Ectodermal cell (in vitro differentiated cells): ENCODE measurements around the gene DZIP1L.

Source experiments
- H3K27ac ChIP-seq: 2 replicates; pipeline ENCODE4 v1.7.0; 2013; ENCODE audit warnings: mild to moderate bottlenecking, low read depth, low read length; ENCODE audit not compliant: insufficient read depth, poor library complexity, severe bottlenecking
- H3K27me3 ChIP-seq: 2 replicates; pipeline ENCODE4 v1.7.0; 2013; ENCODE audit warnings: mild to moderate bottlenecking, low read length; ENCODE audit not compliant: insufficient read depth, control insufficient read depth, poor library complexity, severe bottlenecking
- H3K36me3 ChIP-seq: one replicate; pipeline ENCODE4 v1.7.0; 2013; ENCODE audit warnings: low read length; ENCODE audit not compliant: control insufficient read depth, insufficient read depth
- H3K4me1 ChIP-seq: one replicate; pipeline ENCODE4 v1.7.0; 2013; ENCODE audit warnings: low read length; ENCODE audit not compliant: control insufficient read depth, insufficient read depth
- H3K4me3 ChIP-seq: 2 replicates; pipeline ENCODE4 v1.7.0; 2013; ENCODE audit warnings: low read depth, low read length, control low read depth; ENCODE audit not compliant: insufficient read depth
- H3K9me3 ChIP-seq: 2 replicates; pipeline ENCODE4 v1.7.0; 2013; ENCODE audit warnings: mild to moderate bottlenecking, low read length, moderate library complexity; ENCODE audit not compliant: control insufficient read depth
- WGBS, 2 experiments: methylation state at CpG; one replicate each; pipeline ENCODE4 v1.1.7; 2013; ENCODE audit warnings: missing lambda C conversion rate in 2 of 2; 5-methylcytosine and 5-hydroxymethylcytosine counted together

The DZIP1L gene

DNA sequence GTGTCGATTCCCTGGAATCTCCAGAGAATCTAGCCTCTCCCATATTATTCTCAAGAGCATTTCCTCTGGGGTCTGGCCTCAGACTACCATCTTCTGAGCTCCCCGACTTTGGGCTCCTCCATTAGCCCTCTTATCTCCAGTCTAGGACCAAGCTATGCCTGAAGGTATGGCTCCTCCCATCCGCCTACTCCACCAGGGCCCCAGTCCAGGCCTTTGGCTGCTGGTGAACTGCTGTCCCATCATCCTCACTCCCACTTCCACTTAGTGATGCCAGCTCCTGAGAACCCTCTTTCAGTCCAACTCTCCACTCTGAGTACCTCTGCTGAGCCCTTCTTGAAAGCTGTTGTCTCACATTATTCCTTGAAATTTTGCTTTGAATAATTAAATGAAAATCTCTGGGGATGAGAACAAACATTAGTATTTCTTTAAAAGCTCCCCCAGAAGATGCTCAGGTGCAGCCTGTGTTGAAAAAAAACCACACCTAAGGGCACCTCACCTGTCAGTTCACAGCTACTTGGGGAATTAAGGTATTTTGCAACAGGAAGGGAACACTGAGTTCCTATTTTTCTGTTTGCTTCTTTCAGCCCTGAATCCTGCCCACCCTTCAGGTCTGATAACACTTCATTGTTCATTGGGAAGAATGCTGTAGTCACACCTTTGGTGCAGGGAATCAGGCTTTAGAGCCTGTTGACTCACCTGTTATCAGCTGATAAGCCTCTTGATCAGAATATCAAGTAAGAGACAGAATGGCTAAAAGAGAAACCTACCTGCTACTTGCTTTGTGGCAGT is 95.9 kb downstream of the DZIP1L start:
- no peaks in the 10 kb centered on the region for H3K9me3 ChIP-seq
- H3K4me1 ChIP-seq = no peaks in the 10 kb centered on the region
- WGBS, 2 experiments = 91 to 94% methylated on average over 3 of the region's 3 CpGs
- H3K4me3 ChIP-seq = no peak overlapping the region
- H3K36me3 ChIP-seq = no peaks in the 10 kb centered on the region
- no peaks in the 10 kb centered on the region for H3K27me3 ChIP-seq
- H3K27ac ChIP-seq = no peak overlapping the region

DNA sequence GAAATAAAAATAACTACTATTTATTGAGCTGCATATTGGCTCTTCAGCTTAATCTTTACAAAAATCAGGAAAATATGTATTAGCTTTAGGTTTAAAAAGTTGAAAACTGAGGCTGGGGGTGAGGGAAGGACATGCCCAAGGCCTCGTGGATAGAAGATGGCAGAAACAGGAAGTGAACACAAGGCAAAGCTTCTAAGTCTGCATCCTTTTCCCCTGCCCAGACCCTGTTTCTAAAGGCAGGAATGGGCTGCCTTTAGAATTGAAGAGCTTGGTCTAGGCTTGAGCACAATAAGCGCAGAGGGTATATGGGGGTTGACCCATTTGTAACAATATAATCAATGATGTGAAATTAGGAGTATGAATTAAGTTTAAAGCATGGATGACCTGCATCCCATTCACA is 99.3 kb downstream of the DZIP1L start:
- no peaks in the 10 kb centered on the region for H3K27me3 ChIP-seq
- H3K4me1 ChIP-seq = no peaks in the 10 kb centered on the region
- no peaks in the 10 kb centered on the region for H3K9me3 ChIP-seq
- no peaks in the 10 kb centered on the region for H3K36me3 ChIP-seq
- H3K4me3 ChIP-seq = no peak overlapping the region
- H3K27ac ChIP-seq = no peak overlapping the region
- 87 to 91% methylated on average over 2 of the region's 2 CpGs for WGBS, 2 experiments

DNA sequence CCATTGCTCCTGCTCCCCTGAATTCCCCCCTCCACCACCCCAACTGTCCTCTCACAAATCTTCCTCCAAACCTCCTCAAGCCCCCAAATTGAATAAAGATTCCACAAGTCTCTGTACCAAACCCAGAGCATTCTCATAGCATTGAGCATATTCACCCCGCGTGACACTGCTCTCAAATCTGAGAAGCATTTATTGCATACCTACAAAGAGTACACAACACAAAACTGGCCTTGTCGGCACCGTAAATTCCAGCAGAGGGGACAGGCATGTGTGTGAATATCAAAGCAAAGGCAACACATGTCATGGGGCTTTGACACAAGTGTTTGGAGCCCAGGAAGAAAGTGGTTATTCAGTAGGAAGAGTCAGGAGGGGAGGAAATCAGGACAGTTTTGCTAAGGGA is 102.9 kb downstream of the DZIP1L start:
- Histone ChIP-seq H3K4me1 (no peaks in the 10 kb centered on the region), H3K4me3 (no peak overlapping the region), H3K36me3 (no peaks in the 10 kb centered on the region), H3K27me3 (no peaks in the 10 kb centered on the region), H3K9me3 (no peaks in the 10 kb centered on the region), H3K27ac (no peak overlapping the region)
- 91 to 95% methylated on average over 4 of the region's 4 CpGs for WGBS, 2 experiments
